Peyer's patch (tissue), 4 donors: ENCODE results near the gene HTT. TPM values are rescaled to one million over a fixed set of nuclear protein-coding genes. Genes with fewer than 3 reads are reported as not detected.
"Not testable (repeated sequence)": the region's sequence is repeated elsewhere in the genome, so short reads cannot be mapped to it uniquely, and the experiment has no call there.

ENCODE experiments used
- DNase-seq, 3 donors: peaks; one replicate each; pipeline ENCODE4 v3.0.0-alpha.2; 2017 to 2019
- H3K27ac ChIP-seq, 4 donors: fragments of 200-600 bp; sonication (generic); one replicate each; pipeline ENCODE4 v1.5.1; 2016 to 2019
- H3K27me3 ChIP-seq, 2 donors: fragments of 200-600 bp; sonication (generic); one replicate each; pipeline ENCODE4 v1.5.1; 2019
- H3K36me3 ChIP-seq, 3 donors: fragments of 200-600 bp; sonication (generic); one replicate each; pipeline ENCODE4 v1.5.1; 2016 to 2019
- H3K4me1 ChIP-seq, 4 donors: fragments of 200-600 bp; sonication (generic); one replicate each; pipeline ENCODE4 v1.5.1; 2016 to 2019
- H3K4me3 ChIP-seq, 4 donors: fragments of 200-600 bp; sonication (generic); 1 replicate in 3 of 4; 2 replicates in 1 of 4; pipeline ENCODE4 v1.5.1; 2016 to 2019; ENCODE audit warnings: mild to moderate bottlenecking in 1 of 4
- H3K9me3 ChIP-seq, 4 donors: fragments of 200-600 bp; sonication (generic); one replicate each; pipeline ENCODE4 v1.5.1; 2016 to 2019; ENCODE audit warnings: mild to moderate bottlenecking in 1 of 4
- POLR2A ChIP-seq, 2 donors: fragments of 450-650 bp; IDR thresholded peaks; one replicate each; pipeline ENCODE4 v1.5.1; 2017; ENCODE audit warnings: antibody characterized with exemption in 2 of 2, mild to moderate bottlenecking in 2 of 2, moderate library complexity in 2 of 2
- total RNA-seq, 4 donors: library from RNA; depleted of rRNA; stranded (reverse); fragments of >200 nt; gene quantifications; one replicate each; pipeline ENCODE4 v1.1.0, GENCODE V29; 2016
- TF ChIP-seq, protein P1 (sequence below), 6 experiments: fragments of 450-650 bp in 4 of 6; fragments of 200-600 bp in 2 of 6; sonication (generic) in 1 of 6; IDR thresholded peaks; one replicate each; pipeline ENCODE4 v1.5.1; 2017 to 2019; ENCODE audit warnings: antibody characterized with exemption in 6 of 6, mild to moderate bottlenecking in 3 of 6, moderate library complexity in 1 of 6

HTT gene
- total RNA-seq, 4 donors from 2014 or later: 62.3 to 133 (median 113) TPM

DNA sequence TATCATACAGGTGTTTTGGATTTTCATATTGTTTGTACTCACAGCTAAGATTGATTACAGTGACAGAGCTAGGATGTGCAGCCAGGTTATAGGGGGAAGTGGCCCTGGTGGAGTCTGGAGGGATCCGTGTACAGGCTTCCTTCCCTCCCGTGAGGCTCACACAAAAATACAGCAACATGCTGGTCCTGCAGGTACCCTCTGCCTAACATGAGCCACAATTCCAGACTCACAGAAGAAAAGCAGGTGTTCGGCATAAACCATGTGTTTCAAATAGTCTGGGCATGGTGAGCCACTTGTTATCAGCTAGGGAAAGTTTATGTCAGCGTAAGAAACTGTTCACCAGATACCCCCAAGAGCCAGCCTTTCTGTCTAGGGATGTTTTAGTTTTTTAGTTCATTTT, 82.9 kb downstream of the HTT start:
- H3K27me3 ChIP-seq: no peaks in the 10 kb centered on the region
- DNase-seq: no peak
- peaks cover 0 to 2% (median 0%) of the 10 kb centered on the region in 4 donors for H3K9me3 ChIP-seq
- H3K36me3 ChIP-seq: peaks cover 0 to 97% (median 0%) of the 10 kb centered on the region in 3 donors
- H3K4me3 ChIP-seq: no peak overlapping the region
- TF ChIP-seq, protein P1, sequence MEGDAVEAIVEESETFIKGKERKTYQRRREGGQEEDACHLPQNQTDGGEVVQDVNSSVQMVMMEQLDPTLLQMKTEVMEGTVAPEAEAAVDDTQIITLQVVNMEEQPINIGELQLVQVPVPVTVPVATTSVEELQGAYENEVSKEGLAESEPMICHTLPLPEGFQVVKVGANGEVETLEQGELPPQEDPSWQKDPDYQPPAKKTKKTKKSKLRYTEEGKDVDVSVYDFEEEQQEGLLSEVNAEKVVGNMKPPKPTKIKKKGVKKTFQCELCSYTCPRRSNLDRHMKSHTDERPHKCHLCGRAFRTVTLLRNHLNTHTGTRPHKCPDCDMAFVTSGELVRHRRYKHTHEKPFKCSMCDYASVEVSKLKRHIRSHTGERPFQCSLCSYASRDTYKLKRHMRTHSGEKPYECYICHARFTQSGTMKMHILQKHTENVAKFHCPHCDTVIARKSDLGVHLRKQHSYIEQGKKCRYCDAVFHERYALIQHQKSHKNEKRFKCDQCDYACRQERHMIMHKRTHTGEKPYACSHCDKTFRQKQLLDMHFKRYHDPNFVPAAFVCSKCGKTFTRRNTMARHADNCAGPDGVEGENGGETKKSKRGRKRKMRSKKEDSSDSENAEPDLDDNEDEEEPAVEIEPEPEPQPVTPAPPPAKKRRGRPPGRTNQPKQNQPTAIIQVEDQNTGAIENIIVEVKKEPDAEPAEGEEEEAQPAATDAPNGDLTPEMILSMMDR (IDR thresholded peaks at IDR 0.05): no peak
- TF ChIP-seq POLR2A (IDR thresholded peaks at IDR 0.05): no peak
- H3K4me1 ChIP-seq: no peaks in the 10 kb centered on the region
- no peak overlapping the region for H3K27ac ChIP-seq

DNA sequence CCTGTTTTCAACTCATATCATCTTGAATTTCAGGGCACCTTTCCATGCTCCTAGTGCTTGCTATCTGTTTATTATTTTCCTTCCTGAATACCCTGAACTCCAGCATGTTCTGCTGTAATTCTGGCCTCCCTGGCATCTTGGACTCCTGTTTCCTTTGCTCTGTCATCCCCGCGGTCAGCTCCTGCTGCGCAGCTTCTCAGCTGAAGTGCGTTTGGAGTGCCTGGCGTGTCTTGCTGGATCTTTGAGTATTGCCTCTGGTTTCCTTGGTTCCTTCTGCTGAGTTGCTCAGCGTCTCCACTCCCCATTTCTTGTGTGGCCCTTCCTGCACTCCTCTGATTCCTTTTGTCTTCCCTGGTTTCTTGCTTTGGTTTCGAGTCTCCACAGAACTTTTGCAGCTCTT, 84.4 kb downstream of the HTT start:
- H3K36me3 ChIP-seq: peaks cover 0 to 95% (median 0%) of the 10 kb centered on the region in 3 donors
- peaks cover 0 to 8% (median 0%) of the 10 kb centered on the region in 4 donors for H3K9me3 ChIP-seq
- DNase-seq: no peak
- no peak overlapping the region for H3K4me3 ChIP-seq
- TF ChIP-seq, protein P1 (IDR thresholded peaks at IDR 0.05): no peak
- TF ChIP-seq POLR2A (IDR thresholded peaks at IDR 0.05): no peak
- no peaks in the 10 kb centered on the region for H3K4me1 ChIP-seq
- no peak overlapping the region for H3K27ac ChIP-seq
- no peaks in the 10 kb centered on the region for H3K27me3 ChIP-seq

DNA sequence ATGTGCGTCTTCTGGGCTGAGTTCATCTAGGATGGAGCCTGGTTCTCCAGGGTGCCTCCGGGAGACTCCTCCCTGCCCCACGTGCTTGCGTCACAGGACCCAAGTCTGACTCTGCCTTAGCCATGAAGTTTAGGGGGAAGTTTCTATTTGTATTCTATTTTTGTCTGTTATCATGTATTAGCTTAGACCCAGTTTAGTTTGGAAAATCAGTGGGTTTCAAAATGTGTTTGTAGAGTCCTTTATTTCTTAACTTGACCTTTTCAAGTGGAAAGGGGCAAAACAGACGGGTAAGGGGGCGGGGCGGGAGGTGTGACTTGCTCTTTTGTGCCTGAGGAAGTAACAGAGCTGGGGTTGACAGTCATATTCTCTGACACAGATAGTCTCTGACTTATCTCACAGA, 86.0 kb downstream of the HTT start:
- Histone ChIP-seq H3K4me3 (no peak overlapping the region), H3K27me3 (no peaks in the 10 kb centered on the region), H3K27ac (no peak overlapping the region), H3K9me3 (peaks cover 0 to 8% (median 0%) of the 10 kb centered on the region in 4 donors), H3K4me1 (no peaks in the 10 kb centered on the region), H3K36me3 (peaks cover 0 to 79% (median 0%) of the 10 kb centered on the region in 3 donors)
- no peak for TF ChIP-seq POLR2A (IDR thresholded peaks at IDR 0.05)
- TF ChIP-seq, protein P1 (IDR thresholded peaks at IDR 0.05): no peak
- no peak for DNase-seq

DNA sequence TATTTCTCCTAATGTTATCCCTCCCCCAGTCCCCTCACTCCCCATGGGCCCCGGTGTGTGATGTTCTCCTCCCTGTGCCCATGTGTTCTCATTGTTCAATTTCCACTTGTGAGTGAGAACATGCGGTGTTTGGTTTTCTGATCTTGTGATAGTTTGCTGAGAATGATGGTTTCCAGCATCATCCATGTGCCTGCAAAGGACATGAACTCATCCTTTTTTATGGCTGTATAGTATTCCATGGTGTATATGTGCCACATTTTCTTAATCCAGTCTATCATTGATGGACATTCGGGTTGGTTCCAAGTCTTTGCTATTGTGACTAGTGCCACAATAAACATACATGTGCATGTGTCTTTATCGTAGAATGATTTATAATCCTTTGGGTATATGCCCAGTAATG, 86.6 kb downstream of the HTT start:
- H3K27ac ChIP-seq, DNase-seq, H3K4me1 ChIP-seq, H3K27me3 ChIP-seq, H3K9me3 ChIP-seq, H3K4me3 ChIP-seq: not testable (repeated sequence)
- H3K36me3 ChIP-seq: peaks cover 0 to 74% (median 0%) of the 10 kb centered on the region in 3 donors

DNA sequence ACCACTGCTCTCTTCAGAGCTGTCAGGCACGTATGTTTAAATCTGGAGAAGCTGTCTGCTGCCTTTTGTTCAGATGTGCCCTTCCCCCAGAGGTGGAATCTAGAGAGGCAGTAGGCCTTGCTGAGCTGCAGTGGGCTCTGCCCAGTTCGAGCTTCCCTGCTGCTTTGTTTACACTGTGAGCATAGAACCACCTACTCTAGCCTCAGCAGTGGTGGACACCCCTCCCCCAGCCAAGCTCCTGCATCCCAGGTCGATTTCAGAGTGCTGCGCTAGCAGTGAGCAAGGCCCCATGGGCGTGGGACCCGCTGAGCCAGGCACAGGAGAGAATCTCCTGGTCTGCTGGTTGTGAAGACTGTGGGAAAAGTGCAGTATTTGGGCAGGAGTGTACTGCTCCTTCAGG, 92.0 kb downstream of the HTT start:
- not testable (repeated sequence) for DNase-seq, H3K4me1 ChIP-seq, H3K4me3 ChIP-seq, H3K27me3 ChIP-seq, H3K27ac ChIP-seq, H3K9me3 ChIP-seq
- peaks cover 0 to 35% (median 0%) of the 10 kb centered on the region in 3 donors for H3K36me3 ChIP-seq

DNA sequence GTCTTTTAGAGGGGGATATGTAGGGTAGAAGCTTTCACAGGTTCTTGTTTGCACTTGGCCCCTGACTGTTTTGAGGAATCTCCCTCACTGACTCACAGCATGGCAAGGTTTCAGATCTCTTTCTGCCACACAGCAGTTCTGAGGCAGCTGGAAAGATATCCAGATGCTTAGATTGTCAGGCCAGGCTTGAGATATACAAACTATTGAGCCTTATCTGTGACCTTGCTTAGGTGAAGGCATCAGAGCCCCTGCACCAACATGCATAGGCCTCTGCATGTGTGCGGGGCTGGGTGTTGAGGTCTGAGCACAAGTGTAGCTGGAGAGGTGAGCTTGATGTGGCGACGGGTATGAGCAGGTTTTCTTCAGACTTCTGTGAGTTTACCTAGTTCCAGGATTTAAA, 93.5 kb downstream of the HTT start:
- no peaks in the 10 kb centered on the region for H3K4me1 ChIP-seq
- no peak overlapping the region for H3K27ac ChIP-seq
- H3K9me3 ChIP-seq: peaks cover 0 to 1% (median 0%) of the 10 kb centered on the region in 4 donors
- no peak for DNase-seq
- H3K27me3 ChIP-seq: no peaks in the 10 kb centered on the region
- TF ChIP-seq, protein P1 (IDR thresholded peaks at IDR 0.05): no peak
- TF ChIP-seq POLR2A (IDR thresholded peaks at IDR 0.05): no peak
- no peak overlapping the region for H3K4me3 ChIP-seq
- peaks cover 0 to 34% (median 0%) of the 10 kb centered on the region in 3 donors for H3K36me3 ChIP-seq
